Left lung (tissue), 10 donors: ENCODE results near the gene LCORL. TPM values are rescaled to one million over a fixed set of nuclear protein-coding genes. Genes with fewer than 3 reads are reported as not detected.

ENCODE experiments used
- ATAC-seq: fragments of 200-7000 bp; cut with Tn5 transposase; one replicate; pipeline ENCODE4 v1.9.1; 2020; ENCODE audit warnings: moderate library complexity
- DNase-seq, 4 donors: peaks; one replicate each; pipeline ENCODE4 v3.0.0-alpha.2; 2013 to 2020
- H3K27ac ChIP-seq, 2 donors: fragments of 200-600 bp; sonication (generic) in 1 of 2; one replicate each; pipeline versions ENCODE4 v1.5.0 to v1.8.0; 2020 to 2021
- H3K27me3 ChIP-seq, 2 donors: fragments of 200-600 bp; sonication (generic) in 1 of 2; one replicate each; pipeline versions ENCODE4 v1.5.0 to v1.8.0; 2020 to 2021
- H3K36me3 ChIP-seq, 2 donors: fragments of 200-600 bp; sonication (generic) in 1 of 2; one replicate each; pipeline versions ENCODE4 v1.5.0 to v1.8.0; 2020 to 2021
- H3K4me1 ChIP-seq, 2 donors: fragments of 200-600 bp; one replicate each; pipeline ENCODE4 v1.8.0; 2021
- H3K4me3 ChIP-seq, 2 donors: fragments of 200-600 bp; sonication (generic) in 1 of 2; one replicate each; pipeline versions ENCODE4 v1.5.0 to v1.8.0; 2020 to 2021; ENCODE audit warnings: mild to moderate bottlenecking in 1 of 2
- H3K9me3 ChIP-seq, 2 donors: fragments of 200-600 bp; sonication (generic) in 1 of 2; one replicate each; pipeline versions ENCODE4 v1.5.0 to v1.8.0; 2020 to 2021
- intact Hi-C, 2 donors: fragments of 100-400 bp; cut with DNase I; formaldehyde crosslinking; loops; one replicate each; pipeline versions ENCODE4 v1.11.2 to v1.14.2; 2022
- polyA plus RNA-seq, 6 donors: library from polyadenylated mRNA; unstranded; fragments of 120-200 nt; gene quantifications; one replicate each; pipeline ENCODE4 v1.2.1, GENCODE V29; 2013; ENCODE audit not compliant: insufficient read length in 6 of 6
- total RNA-seq, 2 donors: library from RNA; stranded (reverse); fragmentation: NEBNext Ultra II Directional; extraction: Animal tissue kit (Norgen Biotek cat#: 25700); gene quantifications; one replicate each; pipeline ENCODE4 v1.2.1, GENCODE V29; 2021
- TF ChIP-seq, protein P1 (sequence below), 2 donors: fragments of 200-600 bp; sonication (generic) in 1 of 2; IDR thresholded peaks; one replicate each; pipeline versions ENCODE4 v1.5.0 to v1.8.0; 2021; ENCODE audit warnings: antibody characterized with exemption in 2 of 2
- donor health status: DM: no; HTN: yes; CAD: no.
- donor health status: DM: no; HTN: no; CAD: no.

LCORL gene
- total and polyA plus RNA-seq, 8 donors, result 12.2 to 20.9 (median 17.5) TPM

DNA sequence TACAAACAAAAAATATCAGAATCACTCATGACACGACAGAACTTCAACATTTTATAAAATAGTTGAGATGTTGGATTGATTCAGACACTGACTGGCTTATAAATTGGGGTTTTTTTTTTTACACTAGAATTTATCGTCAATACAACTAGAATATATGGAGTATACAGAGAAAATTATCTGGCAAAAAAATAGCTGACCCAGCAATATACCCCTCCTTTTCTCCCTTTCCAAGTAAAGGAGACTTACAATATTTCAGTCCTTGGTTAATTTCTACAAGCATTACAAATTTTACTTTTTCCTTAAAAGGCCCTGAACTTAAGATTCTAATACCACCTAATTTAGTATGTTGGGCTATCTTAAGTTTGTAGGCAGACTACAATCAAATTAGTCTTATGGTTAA lies 76.3 kb downstream of the LCORL start:
- TF ChIP-seq, protein P1, sequence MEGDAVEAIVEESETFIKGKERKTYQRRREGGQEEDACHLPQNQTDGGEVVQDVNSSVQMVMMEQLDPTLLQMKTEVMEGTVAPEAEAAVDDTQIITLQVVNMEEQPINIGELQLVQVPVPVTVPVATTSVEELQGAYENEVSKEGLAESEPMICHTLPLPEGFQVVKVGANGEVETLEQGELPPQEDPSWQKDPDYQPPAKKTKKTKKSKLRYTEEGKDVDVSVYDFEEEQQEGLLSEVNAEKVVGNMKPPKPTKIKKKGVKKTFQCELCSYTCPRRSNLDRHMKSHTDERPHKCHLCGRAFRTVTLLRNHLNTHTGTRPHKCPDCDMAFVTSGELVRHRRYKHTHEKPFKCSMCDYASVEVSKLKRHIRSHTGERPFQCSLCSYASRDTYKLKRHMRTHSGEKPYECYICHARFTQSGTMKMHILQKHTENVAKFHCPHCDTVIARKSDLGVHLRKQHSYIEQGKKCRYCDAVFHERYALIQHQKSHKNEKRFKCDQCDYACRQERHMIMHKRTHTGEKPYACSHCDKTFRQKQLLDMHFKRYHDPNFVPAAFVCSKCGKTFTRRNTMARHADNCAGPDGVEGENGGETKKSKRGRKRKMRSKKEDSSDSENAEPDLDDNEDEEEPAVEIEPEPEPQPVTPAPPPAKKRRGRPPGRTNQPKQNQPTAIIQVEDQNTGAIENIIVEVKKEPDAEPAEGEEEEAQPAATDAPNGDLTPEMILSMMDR (IDR thresholded peaks at IDR 0.05), result no peak
- Histone ChIP-seq H3K27ac (no peak overlapping the region), H3K9me3 (no peaks in the 10 kb centered on the region), H3K4me3 (no peak overlapping the region), H3K36me3 (no peaks in the 10 kb centered on the region), H3K4me1 (no peaks in the 10 kb centered on the region), H3K27me3 (no peaks in the 10 kb centered on the region)
- intact Hi-C loops, result no loop called here
- DNase-seq, result no peak
- no peak for ATAC-seq

DNA sequence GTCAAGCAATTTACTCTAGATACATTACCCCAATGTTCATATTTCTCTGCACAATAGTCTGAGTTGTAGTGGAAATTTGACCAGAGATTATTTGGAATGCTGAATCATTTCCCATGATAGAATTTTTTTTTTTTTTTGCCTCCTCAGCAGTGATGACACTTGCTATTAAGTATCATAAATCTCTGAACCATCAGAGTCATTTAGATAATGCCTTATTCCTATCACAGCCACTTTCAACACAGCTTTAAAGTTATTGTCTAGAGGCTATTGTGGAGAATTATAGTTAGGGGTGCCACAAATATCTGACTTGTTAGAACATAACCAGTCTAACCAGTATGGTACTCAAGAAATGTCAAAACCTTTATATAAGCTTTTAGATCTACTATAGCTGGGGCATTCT lies 79.8 kb downstream of the LCORL start:
- intact Hi-C loops, result no loop called here
- peak; percentile 26 for ATAC-seq
- no peaks in the 10 kb centered on the region for H3K4me1 ChIP-seq
- H3K36me3 ChIP-seq, result peaks cover 0 to 3% of the 10 kb centered on the region in 2 donors
- TF ChIP-seq, protein P1 (IDR thresholded peaks at IDR 0.05), result no peak
- no peaks in the 10 kb centered on the region for H3K27me3 ChIP-seq
- peak in 1 of 4 donors; percentile 3 for DNase-seq
- H3K27ac ChIP-seq, result no peak overlapping the region
- no peak overlapping the region for H3K4me3 ChIP-seq
- H3K9me3 ChIP-seq, result no peaks in the 10 kb centered on the region

DNA sequence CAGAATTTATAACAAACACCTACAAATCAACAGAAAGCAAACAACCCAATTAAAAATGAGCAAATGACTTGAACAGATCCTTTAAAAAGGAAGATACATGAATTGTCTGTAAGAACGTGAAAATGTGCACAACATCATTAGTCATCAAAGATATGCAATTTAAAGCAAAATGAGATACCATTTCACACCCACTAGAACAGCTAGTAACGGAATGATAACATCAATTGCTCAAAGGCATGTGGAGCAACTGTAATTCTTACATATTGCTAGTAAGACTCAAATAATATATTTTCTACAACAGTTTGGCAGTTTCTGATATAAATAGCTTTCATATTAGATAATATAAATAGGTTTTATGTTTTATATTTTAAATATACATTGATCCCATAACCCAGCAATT lies 82.5 kb downstream of the LCORL start:
- DNase-seq (no peak), ATAC-seq (no peak)
- no peak overlapping the region for H3K27ac ChIP-seq
- no peaks in the 10 kb centered on the region for H3K9me3 ChIP-seq
- TF ChIP-seq, protein P1 (IDR thresholded peaks at IDR 0.05), result no peak
- H3K4me3 ChIP-seq, result no peak overlapping the region
- no peaks in the 10 kb centered on the region for H3K27me3 ChIP-seq
- H3K4me1 ChIP-seq, result no peaks in the 10 kb centered on the region
- peaks cover 0 to 3% of the 10 kb centered on the region in 2 donors for H3K36me3 ChIP-seq
- intact Hi-C loops, result no loop called here

DNA sequence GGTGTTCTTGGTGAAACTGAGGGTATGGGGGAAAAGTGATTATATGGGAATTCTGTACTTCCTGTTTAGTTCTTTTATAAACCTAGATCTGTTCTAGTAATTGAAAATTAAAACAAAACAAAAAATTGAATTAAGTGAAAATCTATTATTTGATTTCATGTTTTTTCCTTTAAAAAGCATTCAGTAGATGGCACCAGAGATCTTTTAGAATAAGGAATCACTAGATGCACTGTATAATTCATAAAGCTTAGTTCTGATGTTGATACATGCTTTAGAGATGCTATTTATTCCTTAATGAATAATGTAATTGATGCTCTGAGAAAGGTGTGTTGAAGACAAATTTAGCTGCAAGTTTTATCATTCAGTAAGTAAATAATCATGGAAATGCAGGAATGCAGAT lies 87.3 kb downstream of the LCORL start:
- Histone ChIP-seq H3K9me3 (peaks cover 0 to 20% of the 10 kb centered on the region in 2 donors), H3K4me3 (no peak overlapping the region), H3K27me3 (no peaks in the 10 kb centered on the region), H3K4me1 (no peaks in the 10 kb centered on the region), H3K27ac (no peak overlapping the region), H3K36me3 (peaks cover 0 to 3% of the 10 kb centered on the region in 2 donors)
- DNase-seq (no peak), ATAC-seq (no peak)
- TF ChIP-seq, protein P1 (IDR thresholded peaks at IDR 0.05), result no peak
- intact Hi-C loops, result no loop called here

DNA sequence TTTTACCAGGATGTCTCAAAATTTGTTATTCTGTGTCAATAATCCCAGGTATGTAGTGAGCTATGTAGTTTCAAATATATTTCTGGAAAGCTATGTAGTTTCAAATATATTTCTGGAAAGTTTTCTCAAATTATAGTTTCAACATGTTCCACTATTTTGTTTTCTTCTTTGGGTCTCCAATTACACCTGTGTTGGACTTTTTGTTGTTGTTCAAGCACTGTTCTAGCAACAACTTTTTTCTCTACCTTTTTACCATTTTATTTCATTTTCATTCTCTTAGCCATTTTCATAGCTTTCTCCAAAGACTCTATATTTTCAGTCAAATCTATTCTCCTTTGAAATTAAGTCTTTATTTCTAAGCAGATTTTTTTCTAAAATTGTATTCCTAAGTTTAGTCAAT lies 88.4 kb downstream of the LCORL start:
- H3K27me3 ChIP-seq, result no peaks in the 10 kb centered on the region
- peaks cover 0 to 32% of the 10 kb centered on the region in 2 donors for H3K9me3 ChIP-seq
- ATAC-seq (no peak), DNase-seq (no peak)
- TF ChIP-seq, protein P1 (IDR thresholded peaks at IDR 0.05), result no peak
- no peaks in the 10 kb centered on the region for H3K4me1 ChIP-seq
- no peak overlapping the region for H3K27ac ChIP-seq
- H3K4me3 ChIP-seq, result no peak overlapping the region
- intact Hi-C loops, result no loop called here
- H3K36me3 ChIP-seq, result peaks cover 0 to 3% of the 10 kb centered on the region in 2 donors
